Measurements from ENCODE around the gene LMO1.

LMO1 gene

DNA sequence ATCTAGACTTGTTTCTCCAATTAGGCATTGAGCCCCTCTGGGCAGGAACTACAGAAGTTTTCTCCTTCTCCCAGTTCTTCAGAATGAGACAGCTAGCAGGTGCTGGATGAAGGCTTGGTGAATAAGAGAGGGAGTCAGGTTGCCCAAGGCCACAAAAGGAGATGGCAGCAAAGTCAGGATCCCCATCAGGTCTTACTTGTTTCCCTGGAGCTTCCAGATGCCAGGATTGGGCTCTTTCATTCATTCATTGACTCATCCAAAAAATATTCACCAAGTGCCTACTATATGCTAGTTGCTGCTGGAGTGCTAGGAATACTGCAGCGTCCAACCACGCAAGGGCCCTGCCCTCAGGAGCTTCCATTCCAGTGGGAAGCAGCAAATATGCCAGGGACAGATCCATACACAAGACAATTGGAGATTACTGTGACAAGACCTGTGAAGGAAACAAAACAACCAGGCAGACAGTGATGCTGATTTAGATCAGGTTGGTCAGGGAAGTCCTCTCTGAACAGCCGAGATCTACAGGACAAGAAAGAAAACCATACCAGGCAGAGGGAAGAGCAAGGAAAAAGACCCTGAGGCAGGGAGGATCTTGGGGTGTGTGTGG, 24.6 kb upstream of the LMO1 start:
- no peak overlapping the region for H3K27ac ChIP-seq
- TF ChIP-seq, protein P1, sequence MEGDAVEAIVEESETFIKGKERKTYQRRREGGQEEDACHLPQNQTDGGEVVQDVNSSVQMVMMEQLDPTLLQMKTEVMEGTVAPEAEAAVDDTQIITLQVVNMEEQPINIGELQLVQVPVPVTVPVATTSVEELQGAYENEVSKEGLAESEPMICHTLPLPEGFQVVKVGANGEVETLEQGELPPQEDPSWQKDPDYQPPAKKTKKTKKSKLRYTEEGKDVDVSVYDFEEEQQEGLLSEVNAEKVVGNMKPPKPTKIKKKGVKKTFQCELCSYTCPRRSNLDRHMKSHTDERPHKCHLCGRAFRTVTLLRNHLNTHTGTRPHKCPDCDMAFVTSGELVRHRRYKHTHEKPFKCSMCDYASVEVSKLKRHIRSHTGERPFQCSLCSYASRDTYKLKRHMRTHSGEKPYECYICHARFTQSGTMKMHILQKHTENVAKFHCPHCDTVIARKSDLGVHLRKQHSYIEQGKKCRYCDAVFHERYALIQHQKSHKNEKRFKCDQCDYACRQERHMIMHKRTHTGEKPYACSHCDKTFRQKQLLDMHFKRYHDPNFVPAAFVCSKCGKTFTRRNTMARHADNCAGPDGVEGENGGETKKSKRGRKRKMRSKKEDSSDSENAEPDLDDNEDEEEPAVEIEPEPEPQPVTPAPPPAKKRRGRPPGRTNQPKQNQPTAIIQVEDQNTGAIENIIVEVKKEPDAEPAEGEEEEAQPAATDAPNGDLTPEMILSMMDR (conservative IDR thresholded peaks at IDR 0.05): no peak
- TF ChIP-seq ZFX (IDR thresholded peaks at IDR 0.05): no peak

DNA sequence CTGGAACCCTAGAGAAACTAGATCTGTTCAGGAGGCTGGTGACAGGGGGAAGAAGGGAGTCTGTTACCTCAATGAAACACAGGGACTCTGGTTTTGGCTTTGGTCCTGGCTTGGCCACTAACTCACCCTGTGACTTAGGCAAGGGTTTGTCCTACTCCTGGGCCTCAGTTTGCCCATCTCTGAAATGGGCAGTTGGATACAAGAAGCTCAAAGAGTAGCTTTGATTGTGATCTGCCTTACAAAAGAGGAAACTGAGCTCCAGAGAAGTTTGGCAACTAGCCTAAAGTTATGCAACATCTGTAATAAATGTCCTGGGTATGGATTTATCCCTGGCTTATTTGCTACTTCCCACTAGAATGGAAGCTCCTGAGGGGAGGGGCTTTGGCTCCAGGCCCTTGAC, 24.0 kb upstream of the LMO1 start:
- H3K27ac ChIP-seq: no peak overlapping the region
- TF ChIP-seq, protein P1 (conservative IDR thresholded peaks at IDR 0.05): no peak
- TF ChIP-seq ZFX (IDR thresholded peaks at IDR 0.05): no peak

DNA sequence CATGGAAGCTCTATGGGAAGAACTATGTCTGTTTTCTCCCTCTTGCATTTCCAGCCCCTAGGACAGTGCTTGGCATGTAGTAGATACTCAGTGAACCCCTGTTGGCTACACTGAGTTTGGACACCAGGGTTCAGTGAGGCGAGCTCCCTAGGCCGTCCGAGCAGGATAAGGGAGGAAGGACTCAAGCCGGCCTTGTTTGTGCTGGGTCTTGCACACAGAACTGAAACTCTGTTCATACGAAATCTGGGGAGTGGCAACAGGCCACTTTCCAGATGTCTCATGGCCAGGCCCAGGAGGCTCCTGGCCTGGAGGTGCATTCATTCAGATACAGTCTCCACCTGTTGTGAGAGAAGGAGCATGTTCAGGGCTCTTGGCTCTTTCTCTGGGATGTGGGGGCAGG, 23.6 kb upstream of the LMO1 start:
- H3K27ac ChIP-seq: no peak overlapping the region
- TF ChIP-seq, protein P1 (conservative IDR thresholded peaks at IDR 0.05): no peak
- TF ChIP-seq ZFX (IDR thresholded peaks at IDR 0.05): no peak

DNA sequence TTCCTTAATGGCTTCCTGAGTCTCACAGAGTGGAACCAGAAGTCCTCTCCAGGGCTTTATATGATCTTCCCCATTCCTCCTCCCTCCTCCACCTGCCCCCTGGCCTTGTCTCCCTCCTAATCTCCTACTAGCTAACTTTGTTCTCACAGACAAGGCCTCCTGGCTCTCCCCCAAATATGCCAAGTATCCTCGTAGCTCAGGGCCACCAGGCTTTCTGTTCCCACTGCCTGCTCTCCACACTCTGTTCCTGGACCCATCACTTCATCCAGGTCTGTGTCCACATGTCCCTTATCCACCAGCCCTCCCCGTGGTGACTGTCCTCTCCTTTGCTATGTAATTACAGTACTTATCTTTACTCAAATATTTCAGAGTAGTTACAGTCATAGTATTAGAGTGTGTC, 23.2 kb upstream of the LMO1 start:
- TF ChIP-seq ZFX (IDR thresholded peaks at IDR 0.05): no peak
- TF ChIP-seq, protein P1 (conservative IDR thresholded peaks at IDR 0.05): no peak

DNA sequence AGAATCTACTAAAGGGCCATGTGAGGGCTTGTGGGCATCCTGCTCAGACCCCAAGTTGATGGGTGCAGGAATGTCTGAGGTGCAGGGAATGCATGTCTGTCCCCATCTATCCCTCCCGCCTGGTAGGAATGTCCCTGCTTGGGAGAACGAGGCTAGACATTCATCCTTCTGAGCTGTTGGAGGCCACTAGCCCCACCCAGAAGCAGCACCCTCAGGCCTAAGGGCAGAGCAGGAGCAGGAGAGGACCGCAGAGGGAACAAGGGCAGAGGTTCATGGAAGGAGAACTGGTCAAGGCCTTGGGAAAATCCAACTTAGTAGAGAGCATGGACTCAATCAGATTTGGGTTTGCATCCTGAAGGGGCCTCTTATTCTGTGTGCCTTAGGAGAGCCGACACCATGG, 22.1 kb upstream of the LMO1 start:
- no peak overlapping the region for H3K27ac ChIP-seq
- TF ChIP-seq, protein P1 (conservative IDR thresholded peaks at IDR 0.05): no peak
- TF ChIP-seq ZFX (IDR thresholded peaks at IDR 0.05): no peak

More for the DNA sequence above, 23.2 kb upstream of the LMO1 start:
- no peak overlapping the region for H3K27ac ChIP-seq

DNA sequence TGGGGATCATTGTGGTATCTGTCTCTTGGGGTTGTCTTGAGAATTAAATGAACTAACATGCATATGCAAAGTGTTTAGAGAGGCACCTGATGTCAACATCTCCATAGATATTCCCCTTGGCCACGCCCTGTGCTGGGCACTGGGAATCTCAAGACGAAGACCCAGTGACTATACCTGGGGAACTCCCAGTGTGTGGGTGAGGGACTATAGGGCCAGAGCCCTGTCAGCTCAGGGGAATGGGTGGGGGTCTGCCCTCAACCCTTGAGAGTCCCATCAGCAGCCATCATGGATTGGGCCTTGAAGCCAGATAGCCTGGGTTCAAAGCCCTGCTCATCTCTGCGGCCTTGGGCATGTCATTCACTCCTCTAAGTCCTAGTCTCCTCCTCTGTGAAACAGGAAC, 21.6 kb upstream of the LMO1 start:
- TF ChIP-seq, protein P1 (conservative IDR thresholded peaks at IDR 0.05): no peak
- TF ChIP-seq ZFX (IDR thresholded peaks at IDR 0.05): no peak
- H3K27ac ChIP-seq: no peak overlapping the region

DNA sequence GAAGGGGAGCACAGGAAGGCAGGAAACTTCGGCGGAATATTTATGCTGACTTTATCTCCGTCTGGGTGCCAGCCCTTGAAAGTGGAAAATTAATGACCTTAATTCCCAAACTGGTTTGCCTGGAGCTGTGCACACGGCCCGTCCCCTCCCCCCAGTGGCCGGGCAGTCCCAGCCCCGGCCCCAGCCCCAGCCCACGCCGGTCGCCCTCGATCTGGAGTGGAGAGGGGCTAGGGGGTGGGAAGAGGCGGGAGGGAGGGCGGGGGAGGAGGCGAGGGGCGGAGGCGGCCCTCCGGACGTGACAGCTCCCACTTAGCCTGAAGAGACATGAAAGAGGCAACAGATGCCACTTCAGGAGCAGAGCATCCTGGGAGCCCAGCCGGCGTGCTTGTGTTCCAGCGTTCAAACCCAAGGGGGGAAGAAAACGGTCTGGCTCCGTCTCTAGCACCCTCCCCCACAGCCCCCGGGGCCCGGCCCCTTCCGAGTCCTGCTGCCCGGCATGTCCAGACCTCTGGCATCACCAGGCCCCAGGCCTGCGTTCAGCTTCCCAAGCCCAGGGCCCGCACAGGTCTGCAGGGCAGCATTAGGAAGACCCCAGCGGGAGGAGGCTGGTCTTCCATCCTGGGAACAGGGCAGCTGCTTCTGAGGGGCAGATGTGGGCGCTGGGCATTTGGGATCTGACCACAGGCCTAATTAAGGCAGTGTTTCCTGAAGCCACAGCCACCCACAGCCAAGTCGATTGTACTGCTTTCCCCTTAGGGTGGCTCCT, 20.0 kb upstream of the LMO1 start:
- no peak for TF ChIP-seq ZFX (IDR thresholded peaks at IDR 0.05)
- TF ChIP-seq, protein P1 (conservative IDR thresholded peaks at IDR 0.05): no peak
- H3K27ac ChIP-seq: no peak overlapping the region

Measured in C4-2B (cell line).